DLD1 (cell line): ENCODE data around the gene ACE2.

Experiments used
- in situ Hi-C: cut with HindIII; loops from 2 replicates; pipeline ENCODE4 v1.10.0; 2017; ENCODE audit warnings: low sequenced_read_pairs

The ACE2 gene

DNA sequence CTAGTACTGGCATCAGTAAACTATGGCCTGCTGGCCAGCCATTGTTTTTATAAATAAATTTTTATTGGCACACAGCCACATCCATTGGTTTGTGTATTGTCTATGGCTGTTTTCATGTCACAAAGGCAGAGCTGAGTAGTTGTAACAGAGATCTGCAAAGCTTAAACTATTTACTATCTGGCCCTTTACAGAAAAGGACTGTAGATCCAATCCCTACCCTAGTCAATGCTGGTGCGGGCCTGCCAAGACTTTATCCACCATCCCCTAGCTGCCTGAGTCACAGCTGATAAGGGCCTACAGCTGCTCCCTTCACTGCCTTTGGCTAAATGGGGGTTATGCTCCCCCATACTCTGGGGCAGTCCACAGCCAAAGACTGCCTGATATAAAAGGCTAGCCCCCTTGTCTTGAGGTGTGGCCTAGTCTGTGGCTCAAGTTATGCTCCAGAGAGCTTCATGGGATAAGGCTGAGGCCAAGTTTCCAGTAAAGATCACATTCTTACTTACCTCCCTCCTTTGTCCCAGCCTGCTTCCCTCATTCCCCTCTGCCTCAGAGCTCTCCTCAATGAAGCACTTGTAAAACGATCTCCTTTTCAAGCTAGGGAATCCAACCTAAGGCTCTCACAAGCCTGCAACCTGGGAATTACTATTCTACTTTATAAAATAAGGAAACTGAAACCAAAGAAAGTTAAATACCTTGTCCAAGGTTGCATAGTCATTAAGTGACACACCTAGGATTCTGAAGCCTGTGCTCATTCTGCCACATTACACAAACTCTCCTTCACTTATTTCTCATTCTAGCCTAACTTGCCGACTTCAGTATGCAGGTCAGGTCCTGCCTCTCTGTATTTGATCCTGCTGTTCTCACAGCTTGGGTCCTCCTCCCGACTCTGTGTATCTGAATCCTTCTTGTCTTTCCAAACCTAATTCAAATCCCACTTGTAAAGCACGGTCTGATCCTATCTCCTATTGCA is 20.7 kb downstream of the ACE2 start:
- in situ Hi-C loops: no loop called here

DNA sequence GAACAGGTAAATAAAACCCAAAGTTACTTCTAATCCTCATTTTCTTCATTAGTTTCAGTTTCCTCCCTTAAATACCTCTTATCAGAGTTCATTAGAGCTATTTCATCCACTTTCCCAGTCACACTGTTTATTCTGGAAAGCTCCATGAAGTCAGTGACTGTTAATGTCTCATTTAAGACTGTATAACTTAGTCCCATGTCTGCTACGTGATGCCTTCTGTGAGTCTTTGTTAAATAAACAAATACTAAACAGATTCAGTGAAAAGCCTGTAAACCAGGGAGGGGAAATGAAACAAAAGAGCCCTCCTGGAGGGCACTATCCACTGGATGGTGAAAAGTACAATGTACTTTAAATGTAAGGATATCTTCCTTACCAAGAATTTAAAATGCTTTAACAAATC is 24.7 kb downstream of the ACE2 start:
- in situ Hi-C loops: no loop called here

- in situ Hi-C loops: no loop called here
These were observed 26.7 kb downstream of the ACE2 start for GRCh38 chrX:15574017-15574416.

DNA sequence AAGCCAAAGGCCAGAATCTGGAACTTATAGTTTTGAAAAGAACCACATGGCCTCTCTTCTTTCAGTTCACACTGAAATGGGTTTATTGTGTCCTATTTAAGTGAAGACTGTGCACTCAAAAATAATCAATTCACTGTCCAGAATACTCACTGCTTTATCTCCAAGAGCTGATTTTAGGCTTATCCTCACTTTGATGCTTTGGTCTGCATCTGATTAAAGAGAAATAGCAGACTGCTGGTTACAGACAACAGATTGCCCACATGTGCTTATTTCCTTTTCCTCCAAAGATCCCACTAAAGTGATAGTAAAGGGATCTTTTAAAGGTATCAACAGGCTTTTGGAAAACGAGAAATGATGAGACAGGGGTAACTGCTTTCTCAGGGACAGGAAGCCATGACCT is 30.6 kb downstream of the ACE2 start:
- in situ Hi-C loops: no loop called here

DNA sequence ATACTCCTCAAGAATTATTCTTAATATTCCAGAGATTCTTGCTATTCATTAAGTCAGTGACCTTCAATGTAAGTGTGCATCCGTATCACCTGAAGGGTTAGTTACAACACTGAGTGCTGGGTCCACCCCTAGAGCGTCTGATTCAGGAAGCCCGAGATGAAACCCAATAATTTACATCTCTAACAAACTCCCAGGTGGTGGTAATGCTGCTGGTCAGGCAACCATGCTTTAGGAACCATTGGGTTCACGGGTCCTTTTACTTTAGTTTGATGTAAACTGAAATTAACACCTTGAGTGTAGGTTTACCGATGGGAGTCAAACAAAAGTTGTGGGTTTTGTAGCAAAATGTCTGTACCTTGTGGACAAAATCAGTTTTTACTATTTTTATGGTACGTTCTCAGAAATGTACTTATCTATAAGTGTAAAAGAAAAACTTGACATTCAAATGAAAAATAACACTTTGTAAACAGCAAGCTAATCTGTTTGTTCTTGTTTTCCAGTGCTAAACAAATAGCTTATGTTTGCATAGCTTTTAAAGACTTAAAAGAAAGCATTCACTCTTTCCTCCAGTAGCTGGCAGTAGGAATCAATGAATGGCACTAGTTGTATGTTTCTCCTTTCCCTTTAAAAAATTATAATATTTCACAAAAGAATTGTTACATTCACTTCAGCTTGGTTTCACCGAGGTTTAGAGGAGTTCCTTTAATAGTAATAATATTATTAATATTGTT is 32.7 kb downstream of the ACE2 start:
- in situ Hi-C loops: no loop called here

DNA sequence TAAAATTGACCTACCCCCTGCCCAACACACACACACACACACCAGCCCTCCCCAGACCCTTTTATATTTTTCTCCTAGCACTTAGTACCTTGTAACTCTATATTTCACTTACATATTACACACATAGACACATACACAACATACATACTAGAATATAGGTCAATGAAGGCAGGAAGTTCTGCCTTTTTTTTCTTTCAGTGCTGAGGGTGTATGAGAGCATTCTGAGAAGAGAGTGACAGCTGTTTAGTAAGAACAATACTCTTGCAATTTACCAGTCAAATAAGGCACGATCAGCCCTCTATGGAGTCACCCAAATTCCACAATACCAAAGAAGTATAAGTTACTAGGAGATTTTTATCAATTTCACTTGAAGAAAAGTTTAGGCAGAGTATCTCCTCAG is 33.5 kb downstream of the ACE2 start:
- in situ Hi-C loops: no loop called here

GRCh38 chrX:15566244-15566643 is 34.5 kb downstream of the ACE2 start:
- in situ Hi-C loops: no loop called here

- in situ Hi-C loops: no loop called here
These were observed 35.7 kb downstream of the ACE2 start for GRCh38 chrX:15564981-15565579.

- in situ Hi-C loops: no loop called here
These were observed 37.7 kb downstream of the ACE2 start for GRCh38 chrX:15563056-15563455.

- in situ Hi-C loops: no loop called here
These were observed 39.8 kb downstream of the ACE2 start for GRCh38 chrX:15560924-15561323.

GRCh38 chrX:15559227-15559626 is 41.5 kb downstream of the ACE2 start:
- in situ Hi-C loops: no loop called here

DNA sequence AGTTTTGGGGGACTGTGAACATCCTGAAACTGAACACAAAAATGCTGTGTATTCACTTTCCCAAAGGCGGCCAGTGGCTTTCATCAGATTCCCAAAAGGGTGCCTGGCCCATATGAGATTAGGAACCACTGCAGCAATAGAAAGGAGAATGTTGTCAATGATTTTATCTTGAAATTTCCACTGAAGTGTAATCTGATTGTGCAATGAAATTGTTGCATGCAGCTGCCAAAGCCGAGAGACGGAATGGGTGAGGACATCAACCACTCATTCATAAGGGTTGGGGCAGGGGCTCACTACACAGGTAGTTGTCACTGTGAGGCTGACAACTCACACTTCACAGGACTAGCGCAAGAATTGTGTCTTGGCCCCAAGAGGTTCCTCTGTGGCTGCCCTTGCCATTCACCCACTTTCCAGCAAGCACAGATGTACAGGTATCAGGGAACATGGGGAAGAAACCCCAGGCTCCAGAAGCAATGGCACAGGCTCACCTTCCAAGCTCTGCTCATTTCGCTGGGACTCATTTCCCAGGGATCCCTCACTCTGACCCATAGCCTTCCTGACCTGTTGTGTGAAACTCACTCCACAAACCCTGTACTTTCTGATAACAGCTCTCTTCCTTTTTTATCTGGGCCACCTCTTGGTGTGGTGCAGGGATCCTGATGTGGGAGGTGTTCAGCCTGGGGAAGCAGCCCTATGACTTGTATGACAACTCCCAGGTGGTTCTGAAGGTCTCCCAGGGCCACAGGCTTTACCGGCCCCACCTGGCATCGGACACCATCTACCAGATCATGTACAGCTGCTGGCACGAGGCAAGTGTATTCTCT is 51.4 kb downstream of the ACE2 start:
- in situ Hi-C loops: no loop called here

DNA sequence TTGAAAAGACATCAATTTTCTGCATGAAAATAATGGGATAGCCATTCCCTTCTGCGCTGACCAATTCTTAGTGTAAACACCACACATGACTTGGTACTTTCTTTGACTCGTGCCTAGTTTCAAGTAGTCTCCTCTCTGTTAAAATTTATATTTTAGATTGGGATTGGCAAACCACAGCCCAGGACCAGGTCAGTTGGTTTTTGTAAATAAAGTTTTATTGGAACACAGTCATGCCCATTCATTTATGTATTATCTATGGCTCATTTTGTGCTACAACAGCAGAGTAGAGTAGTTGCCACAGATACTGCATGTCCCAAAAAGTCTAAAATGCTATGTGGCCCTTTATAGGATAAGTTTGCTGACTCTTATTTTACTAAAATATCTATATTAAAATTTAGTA is 53.4 kb downstream of the ACE2 start:
- in situ Hi-C loops: no loop called here

DNA sequence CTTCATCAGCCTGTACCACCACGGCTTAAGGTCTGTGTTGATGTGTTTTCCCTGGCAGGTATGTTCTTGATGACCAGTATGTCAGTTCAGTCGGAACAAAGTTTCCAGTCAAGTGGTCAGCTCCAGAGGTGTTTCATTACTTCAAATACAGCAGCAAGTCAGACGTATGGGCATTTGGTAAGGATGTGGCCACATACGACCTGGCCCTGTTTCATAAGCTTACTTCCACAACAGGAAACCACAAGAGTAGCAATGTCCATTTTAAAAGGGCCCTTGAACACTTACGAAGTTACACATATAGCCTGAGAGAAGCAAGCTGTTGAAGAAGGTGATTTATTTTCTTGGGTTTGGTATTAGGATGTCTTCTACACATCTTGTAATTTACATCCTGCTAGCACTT is 54.0 kb downstream of the ACE2 start:
- in situ Hi-C loops: no loop called here

DNA sequence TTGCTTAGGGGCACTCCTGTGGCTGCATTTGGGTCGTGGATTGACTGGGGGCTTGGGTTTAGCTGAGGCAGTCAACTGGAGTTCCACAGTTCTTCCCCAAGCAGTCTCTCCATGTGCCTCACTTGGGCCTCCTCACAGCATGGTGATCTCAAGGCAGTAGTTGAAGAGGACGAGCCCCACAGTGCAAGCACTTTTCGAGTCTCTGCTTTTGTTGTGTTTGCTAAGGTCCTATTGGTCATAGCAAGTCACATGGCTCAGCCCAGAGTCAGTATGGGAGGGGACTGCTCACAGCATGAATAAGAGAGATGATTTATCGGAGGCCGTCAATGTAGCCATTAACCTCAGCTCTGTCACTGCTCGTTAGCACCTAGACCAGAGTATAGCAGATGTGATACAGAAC is 70.4 kb downstream of the ACE2 start:
- in situ Hi-C loops: no loop called here

DNA sequence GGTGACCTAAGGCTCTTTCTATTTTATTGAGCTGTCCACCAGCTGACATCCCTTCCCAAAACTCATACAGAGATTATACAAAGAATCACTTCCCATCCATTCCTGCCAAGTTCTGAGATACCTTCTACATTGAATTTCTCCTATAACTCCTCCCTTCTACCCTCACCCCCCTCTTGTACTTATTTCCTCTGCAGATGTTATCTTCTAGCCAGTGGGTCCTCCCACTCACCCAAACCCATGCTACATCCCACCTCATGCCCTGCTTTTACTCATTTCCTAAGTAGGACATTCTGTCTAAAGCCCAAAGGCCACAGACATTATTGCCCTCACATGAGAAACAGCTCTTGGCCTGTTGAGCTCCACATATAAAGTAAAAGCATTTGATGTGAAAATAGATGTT is 71.6 kb downstream of the ACE2 start:
- in situ Hi-C loops: no loop called here

GRCh38 chrX:15525664-15526416 is 74.9 kb downstream of the ACE2 start:
- in situ Hi-C loops: no loop called here

GRCh38 chrX:15524417-15524816 is 76.3 kb downstream of the ACE2 start:
- in situ Hi-C loops: no loop called here

DNA sequence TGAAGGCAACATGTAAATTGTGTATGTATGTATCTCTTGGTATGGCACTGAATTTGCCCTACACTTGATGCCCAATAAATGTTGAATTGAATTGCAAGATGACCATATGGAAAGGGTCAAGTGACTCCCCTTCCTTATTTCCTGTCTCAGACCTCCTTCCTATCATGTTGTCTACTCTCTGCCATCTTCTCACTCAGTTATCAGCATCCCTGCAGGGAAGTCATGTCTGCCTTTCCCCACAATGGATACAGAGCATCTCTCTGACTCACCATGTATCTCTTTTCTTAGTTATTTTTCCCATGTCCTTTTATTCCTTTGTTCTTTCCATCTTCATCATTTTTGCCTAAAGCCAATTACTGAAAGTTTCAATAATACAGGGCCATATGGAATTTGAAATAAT is 77.7 kb downstream of the ACE2 start:
- in situ Hi-C loops: no loop called here

DNA sequence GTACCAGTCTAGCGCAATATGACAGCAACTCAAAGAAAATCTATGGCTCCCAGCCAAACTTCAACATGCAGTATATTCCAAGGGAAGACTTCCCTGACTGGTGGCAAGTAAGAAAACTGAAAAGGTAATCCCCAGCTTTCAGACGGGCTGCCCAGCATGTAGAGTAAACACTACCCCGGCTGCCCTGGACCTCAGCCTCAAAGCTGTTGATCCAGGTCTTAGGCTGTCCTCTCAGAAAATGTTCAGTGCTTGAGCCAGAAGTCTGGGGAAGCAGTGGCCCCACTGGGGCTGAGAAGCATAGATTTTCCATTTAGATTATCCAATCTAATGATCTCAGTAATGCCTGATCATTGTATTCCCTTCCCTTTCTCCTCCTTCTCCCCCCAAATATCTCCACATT is 78.3 kb downstream of the ACE2 start:
- in situ Hi-C loops: no loop called here
